A549 (cell line): ENCODE data around the gene GPR27. TPM values are rescaled to one million over a fixed set of nuclear protein-coding genes. Genes with fewer than 3 reads are reported as not detected.
A peak's percentile ranks its signal among the peaks of the same experiment; 100 is the strongest.

ENCODE experiments used
- ATAC-seq, 2 experiments: fragments of 200-7000 bp in 1 of 2; fragments of >200 bp in 1 of 2; cut with Nextera tagmentation in 1 of 2; cut with Tn5 transposase in 1 of 2; 3 replicates each; pipeline versions ENCODE4 v1.8.0 to v1.9.1; 2018 to 2020; ENCODE audit warnings: mild to moderate bottlenecking in 1 of 2, moderate library complexity in 1 of 2
- CTCF ChIA-PET: fragments of 300-600 bp; sonication (Branson Sonifier 250); formaldehyde crosslinking; extraction: SDS; loops from one replicate; lab custom pipeline; 2021; ENCODE audit warnings: antibody characterized with exemption, inconsistent platforms; lab: Yijun Ruan, JAX
- POLR2A ChIA-PET: fragments of 350-600 bp; formaldehyde crosslinking; extraction: SDS; loops from one replicate; lab custom pipeline; 2021; ENCODE audit warnings: antibody characterized with exemption, inconsistent platforms; lab: Yijun Ruan, JAX
- DNase-seq, 2 experiments: peaks; one replicate each; pipeline versions ENCODE4 v3.0.0 to v3.0.0-alpha.2; 2011 to 2016; ENCODE audit warnings: low read depth in 1 of 2, low spot score in 1 of 2
- FAIRE-seq: peaks from 2 replicates; lab custom pipeline; 2011; peaks lifted over from hg19 to GRCh38; lab: Jason Lieb, UNC
- H3K27ac ChIP-seq, 2 experiments: fragments of >200 bp; sonication (Bioruptor Twin); formaldehyde crosslinking; 3 replicates each; pipeline ENCODE4 v1.5.1; 2016 to 2017
- H3K4me1 ChIP-seq: fragments of >200 bp; sonication (Bioruptor Twin); formaldehyde crosslinking; 3 replicates; pipeline ENCODE4 v1.6.1; 2016
- H3K4me2 ChIP-seq: fragments of >200 bp; sonication (Bioruptor Twin); formaldehyde crosslinking; 3 replicates; pipeline ENCODE4 v1.6.1; 2016
- H3K4me3 ChIP-seq: fragments of >200 bp; sonication (Bioruptor Twin); formaldehyde crosslinking; 3 replicates; pipeline ENCODE4 v1.5.1; 2016
- H3K9me3 ChIP-seq: fragments of >200 bp; sonication (Bioruptor Twin); formaldehyde crosslinking; 3 replicates; pipeline ENCODE4 v1.6.1; 2016
- ATOH8 ChIP-seq: fragments of 250-450 bp; sonication (Bioruptor Pico); IDR thresholded peaks from 2 replicates; pipeline ENCODE4 v1.5.0; 2020; ENCODE audit warnings: low read depth, mild to moderate bottlenecking, moderate library complexity
- CBX8 ChIP-seq: fragments of 200-600 bp; sonication (generic); IDR thresholded peaks from 2 replicates; pipeline ENCODE4 v1.6.1; 2016
- CEBPB ChIP-seq, 2 experiments: fragments of >200 bp in 1 of 2; sonication (Bioruptor Twin) in 1 of 2; formaldehyde crosslinking in 1 of 2; IDR thresholded peaks; 2 replicates each; pipeline ENCODE4 v1.6.1; 2012 to 2016
- CHD4 ChIP-seq: fragments of 200-600 bp; sonication (generic); IDR thresholded peaks from 2 replicates; pipeline ENCODE4 v1.6.1; 2016; ENCODE audit warnings: antibody characterized with exemption, mild to moderate bottlenecking, borderline replicate concordance
- CTCF ChIP-seq: fragments of >200 bp; sonication (Bioruptor Twin); formaldehyde crosslinking; IDR thresholded peaks from 3 replicates; pipeline ENCODE4 v1.5.1; 2016
- EHMT2 ChIP-seq: fragments of 200-600 bp; sonication (generic); IDR thresholded peaks from 2 replicates; pipeline ENCODE4 v1.6.1; 2016; ENCODE audit warnings: antibody characterized with exemption, low read depth, mild to moderate bottlenecking, moderate library complexity
- FOSB ChIP-seq: fragments of 250-450 bp; sonication (Bioruptor Pico); IDR thresholded peaks from 2 replicates; pipeline ENCODE4 v1.5.0; 2020; ENCODE audit warnings: mild to moderate bottlenecking, moderate library complexity
- FOSL2 ChIP-seq, 2 experiments: fragments of 450-650 bp in 1 of 2; fragments of >200 bp in 1 of 2; sonication (Bioruptor Twin) in 1 of 2; formaldehyde crosslinking; IDR thresholded peaks; 2 replicates each; pipeline versions ENCODE4 v1.5.0 to v1.6.1; 2016 to 2020; ENCODE audit warnings: mild to moderate bottlenecking in 1 of 2, moderate library complexity in 1 of 2
- GATA3 ChIP-seq: IDR thresholded peaks from 2 replicates; pipeline ENCODE4 v1.6.1; 2012; ENCODE audit warnings: borderline replicate concordance
- HEYL ChIP-seq: fragments of 250-450 bp; sonication (Bioruptor Pico); IDR thresholded peaks from 2 replicates; pipeline ENCODE4 v1.8.0; 2021; ENCODE audit warnings: mild to moderate bottlenecking, moderate library complexity
- JUN ChIP-seq, 2 experiments: fragments of >200 bp; sonication (Bioruptor Twin); formaldehyde crosslinking; IDR thresholded peaks; 2 replicates in 1 of 2; 3 replicates in 1 of 2; pipeline ENCODE4 v1.6.1; 2016 to 2017
- KDM5A ChIP-seq: fragments of 200-600 bp; sonication (generic); IDR thresholded peaks from 2 replicates; pipeline ENCODE4 v1.6.1; 2016; ENCODE audit warnings: antibody characterized with exemption, mild to moderate bottlenecking
- MAFK ChIP-seq: fragments of 450-650 bp; IDR thresholded peaks from 2 replicates; pipeline ENCODE4 v1.6.1; 2014; ENCODE audit not compliant: partially characterized antibody
- MAZ ChIP-seq: fragments of 150-350 bp; IDR thresholded peaks from 2 replicates; pipeline ENCODE4 v1.6.1; 2014; ENCODE audit warnings: antibody characterized with exemption, low read depth, low read length, borderline replicate concordance
- NR3C1 ChIP-seq: fragments of >200 bp; sonication (Bioruptor Twin); formaldehyde crosslinking; IDR thresholded peaks from 3 replicates; pipeline ENCODE4 v1.6.1; 2017
- POLR2A ChIP-seq: IDR thresholded peaks from 2 replicates; pipeline ENCODE4 v1.6.1; 2012; ENCODE audit warnings: mild to moderate bottlenecking, low read length
- RAD21 ChIP-seq, 2 experiments: fragments of >200 bp in 1 of 2; sonication (Bioruptor Twin) in 1 of 2; formaldehyde crosslinking in 1 of 2; IDR thresholded peaks in 1 of 2; conservative IDR thresholded peaks in 1 of 2; 2 replicates in 1 of 2; 3 replicates in 1 of 2; pipeline ENCODE4 v1.6.1; 2012 to 2018; ENCODE audit warnings: inconsistent platforms in 1 of 2
- REST ChIP-seq: fragments of 200-600 bp; sonication (generic); IDR thresholded peaks from 2 replicates; pipeline ENCODE4 v1.6.1; 2016; ENCODE audit warnings: antibody characterized with exemption, mild to moderate bottlenecking, moderate library complexity
- SMC3 ChIP-seq: fragments of >200 bp; sonication (Bioruptor Twin); formaldehyde crosslinking; IDR thresholded peaks from 3 replicates; pipeline ENCODE4 v1.6.1; 2018; ENCODE audit warnings: inconsistent platforms
- SREBF2 ChIP-seq: fragments of 450-650 bp; IDR thresholded peaks from 2 replicates; pipeline ENCODE4 v1.6.1; 2014; ENCODE audit warnings: mild to moderate bottlenecking, moderate library complexity
- TFCP2L1 ChIP-seq: fragments of 250-450 bp; sonication (Bioruptor Pico); IDR thresholded peaks from 2 replicates; pipeline ENCODE4 v1.5.0; 2021; ENCODE audit warnings: mild to moderate bottlenecking
- ZC3H11A ChIP-seq: fragments of 450-650 bp; IDR thresholded peaks from 2 replicates; pipeline ENCODE4 v1.6.1; 2014; ENCODE audit warnings: antibody characterized with exemption, mild to moderate bottlenecking
- ZSCAN20 ChIP-seq: fragments of 250-450 bp; sonication (Bioruptor Pico); IDR thresholded peaks from 2 replicates; pipeline ENCODE4 v1.8.0; 2022; ENCODE audit warnings: mild to moderate bottlenecking, moderate library complexity
- WGBS: methylation state at CpG from one replicate; pipeline ENCODE4 v1.1.6; 2017; ENCODE audit errors: missing lambda C conversion rate; 5-methylcytosine and 5-hydroxymethylcytosine counted together
- polyA plus RNA-seq, 4 experiments: library from polyadenylated mRNA; depleted of rRNA in 3 of 4; stranded (reverse); fragments of >200 nt; fragmentation: RNase III in 1 of 4; extraction: RNeasy Plus Mini Kit Qiagen cat#74134 plus additional on column Dnase treatment in 1 of 4; gene quantifications; 2 replicates in 3 of 4; 3 replicates in 1 of 4; pipeline ENCODE4 v1.2.3, GENCODE V29; 2011 to 2017

GPR27 gene
- polyA plus RNA-seq, 2 of the 4 experiments (the other 2 are of a cell fraction): 1.6 to 1.7 TPM

GRCh38 chr3:71732637-71733036, 21.0 kb upstream of the GPR27 start:
- FAIRE-seq: no peak
- 41% methylated on average over 4 of the region's 4 CpGs for WGBS

GRCh38 chr3:71733319-71733718, 20.3 kb upstream of the GPR27 start:
- ATAC-seq (no peak), DNase-seq (no peak), FAIRE-seq (no peak)
- CTCF ChIA-PET: no interaction called here
- WGBS: 55% methylated on average over 2 of the region's 2 CpGs
- H3K4me3 ChIP-seq: no peak overlapping the region
- no peak overlapping the region for H3K4me2 ChIP-seq
- no peak for TF ChIP-seq CEBPB (IDR thresholded peaks at IDR 0.05)
- peak; percentile 52 for TF ChIP-seq MAFK
- peaks cover 6% of the 10 kb centered on the region; the same call in 1 of the 3 replicates for H3K9me3 ChIP-seq
- no peak overlapping the region for H3K27ac ChIP-seq
- POLR2A ChIA-PET: no interaction called here
- H3K4me1 ChIP-seq: no peaks in the 10 kb centered on the region

More at GRCh38 chr3:71732637-71733036, 21.0 kb upstream of the GPR27 start:
- CTCF ChIA-PET: interaction anchor here (0.6 to 1.1 kb wide), 3 partner anchors 81 to 1089 kb away, joined by 3 to 4 read pairs (median 3); no protein-coding TSS in a partner anchor
- H3K9me3 ChIP-seq: peaks cover 4% of the 10 kb centered on the region; the same call in 1 of the 3 replicates
- no peak overlapping the region for H3K27ac ChIP-seq
- no peak for TF ChIP-seq HEYL (CRISPR knock-in tag)
- no peak for TF ChIP-seq KDM5A
- TF ChIP-seq NR3C1: no peak
- TF ChIP-seq CEBPB (IDR thresholded peaks at IDR 0.05): no peak
- TF ChIP-seq CTCF: no peak
- no peak for TF ChIP-seq REST
- TF ChIP-seq TFCP2L1 (CRISPR knock-in tag): no peak
- TF ChIP-seq JUN (IDR thresholded peaks at IDR 0.05): no peak
- TF ChIP-seq FOSL2 (IDR thresholded peaks at IDR 0.05): no peak
- TF ChIP-seq FOSL2 (CRISPR knock-in tag; IDR thresholded peaks at IDR 0.05): no peak
- no peak for TF ChIP-seq FOSB (CRISPR knock-in tag)
- no peak for TF ChIP-seq GATA3
- no peak for TF ChIP-seq CBX8
- TF ChIP-seq, all 56 proteins: peak for 0
- POLR2A ChIA-PET: no interaction called here
- DNase-seq (no peak), ATAC-seq (no peak)
- no peaks in the 10 kb centered on the region for H3K4me1 ChIP-seq
- H3K4me2 ChIP-seq: no peak overlapping the region
- no peak overlapping the region for H3K4me3 ChIP-seq

GRCh38 chr3:71734881-71735280, 18.8 kb upstream of the GPR27 start:
- Histone ChIP-seq H3K4me1 (no peaks in the 10 kb centered on the region), H3K27ac (no peak overlapping the region), H3K4me2 (no peak overlapping the region), H3K9me3 (peaks cover 8% of the 10 kb centered on the region; the same call in 1 of the 3 replicates), H3K4me3 (no peak overlapping the region)
- WGBS: 41% methylated on average over 1 of the region's 1 CpG
- ChIA-PET CTCF (no interaction called here), POLR2A (no interaction called here)
- ATAC-seq (no peak), DNase-seq (no peak), FAIRE-seq (no peak)
- no peak for TF ChIP-seq RAD21 (conservative IDR thresholded peaks at IDR 0.05 in 1 of 2, IDR thresholded peaks at IDR 0.05 in 1 of 2)
- TF ChIP-seq HEYL (CRISPR knock-in tag): no peak
- TF ChIP-seq ZSCAN20: no peak
- TF ChIP-seq EHMT2: no peak
- TF ChIP-seq CHD4: no peak
- TF ChIP-seq SMC3: no peak
- no peak for TF ChIP-seq SREBF2
- no peak for TF ChIP-seq ZC3H11A
- no peak for TF ChIP-seq POLR2A
- no peak for TF ChIP-seq MAZ
- no peak for TF ChIP-seq JUN (IDR thresholded peaks at IDR 0.05)
- TF ChIP-seq ATOH8 (CRISPR knock-in tag): no peak
